ENCODE data around the gene BRINP2.

BRINP2 gene

GRCh38 chr1:177164380-177165068, 6.2 kb upstream of the BRINP2 start, which contains the start of gene ASTN1:
Gene ASTN1 (minus strand): TSS chr1:177164712. CDS start chr1:177164676, 36 bp downstream.
- ATAC-seq, result no peak

DNA sequence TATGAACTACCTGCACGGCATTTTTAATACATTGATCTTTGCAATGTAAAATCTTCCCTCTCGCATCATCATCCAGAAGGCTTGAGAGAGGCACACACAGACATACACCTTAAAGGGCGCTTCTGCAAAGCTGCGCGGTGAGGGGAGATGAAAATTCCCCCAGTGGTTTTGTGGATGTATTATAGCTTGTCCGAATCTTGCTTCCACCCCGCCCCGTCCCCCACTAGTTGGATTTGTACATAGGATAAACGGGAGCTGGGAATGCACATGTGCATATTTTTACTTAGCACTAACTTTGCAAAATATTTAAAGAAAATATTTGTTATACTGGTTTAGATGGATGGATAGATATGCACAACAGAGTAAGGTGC, 5.7 kb upstream of the BRINP2 start:
- no peak for ATAC-seq

DNA sequence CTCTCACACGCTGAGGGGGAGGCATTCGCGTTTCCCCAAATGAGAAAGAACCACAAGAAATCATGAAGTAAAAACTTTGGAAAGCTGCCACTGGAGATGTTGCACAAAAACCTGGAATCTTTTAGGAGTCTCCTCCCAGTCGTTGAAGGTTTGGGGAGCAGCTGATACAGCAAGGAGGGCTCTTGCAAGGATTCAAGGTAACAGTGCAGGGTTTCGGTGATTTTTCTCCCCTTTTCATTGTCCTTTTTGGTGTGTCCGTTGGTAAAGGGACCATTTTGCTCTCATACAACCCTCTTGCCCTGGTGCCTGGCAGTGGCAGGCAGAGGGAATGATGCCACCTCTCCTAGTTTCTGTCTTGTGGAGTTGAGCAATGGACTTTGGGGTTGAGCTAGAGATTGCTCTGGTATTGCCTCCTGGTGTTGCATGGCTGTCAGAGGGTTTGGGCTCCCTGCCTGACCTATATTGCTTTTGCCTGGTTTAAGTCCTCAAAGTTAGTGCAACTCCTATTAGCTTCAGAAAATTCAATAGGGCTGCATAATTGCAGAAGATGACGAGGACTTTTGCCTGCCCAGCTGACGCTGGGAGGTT, 872 bp downstream of the BRINP2 start:
- ATAC-seq, result no peak

GRCh38 chr1:177172272-177172671, 1.5 kb downstream of the BRINP2 start:
- ATAC-seq, result no peak

GRCh38 chr1:177172866-177173265, 2.1 kb downstream of the BRINP2 start:
- no peak for ATAC-seq

DNA sequence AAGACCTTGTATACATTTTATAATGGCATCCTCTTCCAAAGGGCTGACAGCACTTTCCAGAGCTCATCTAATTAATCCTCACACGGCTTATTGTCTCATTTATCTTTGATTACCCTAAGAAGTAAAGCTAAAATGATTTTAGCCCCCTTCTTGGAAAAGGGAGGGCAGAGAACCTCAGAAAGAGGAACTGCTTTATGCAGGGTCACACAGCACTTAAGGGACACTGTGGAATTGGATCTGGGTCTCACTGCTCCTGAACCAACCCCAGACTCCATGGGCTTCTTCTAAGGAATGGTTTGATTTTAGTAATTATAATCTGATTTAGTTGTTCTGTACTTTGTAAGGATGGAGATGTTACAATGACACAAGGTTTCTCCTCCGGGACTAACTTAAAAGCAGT, 3.2 kb downstream of the BRINP2 start:
- no peak for ATAC-seq

GRCh38 chr1:177174921-177175634, 4.3 kb downstream of the BRINP2 start:
- ATAC-seq, result no peak

- ATAC-seq, result no peak
These were observed 10.5 kb downstream of the BRINP2 start for GRCh38 chr1:177181280-177181630.

DNA sequence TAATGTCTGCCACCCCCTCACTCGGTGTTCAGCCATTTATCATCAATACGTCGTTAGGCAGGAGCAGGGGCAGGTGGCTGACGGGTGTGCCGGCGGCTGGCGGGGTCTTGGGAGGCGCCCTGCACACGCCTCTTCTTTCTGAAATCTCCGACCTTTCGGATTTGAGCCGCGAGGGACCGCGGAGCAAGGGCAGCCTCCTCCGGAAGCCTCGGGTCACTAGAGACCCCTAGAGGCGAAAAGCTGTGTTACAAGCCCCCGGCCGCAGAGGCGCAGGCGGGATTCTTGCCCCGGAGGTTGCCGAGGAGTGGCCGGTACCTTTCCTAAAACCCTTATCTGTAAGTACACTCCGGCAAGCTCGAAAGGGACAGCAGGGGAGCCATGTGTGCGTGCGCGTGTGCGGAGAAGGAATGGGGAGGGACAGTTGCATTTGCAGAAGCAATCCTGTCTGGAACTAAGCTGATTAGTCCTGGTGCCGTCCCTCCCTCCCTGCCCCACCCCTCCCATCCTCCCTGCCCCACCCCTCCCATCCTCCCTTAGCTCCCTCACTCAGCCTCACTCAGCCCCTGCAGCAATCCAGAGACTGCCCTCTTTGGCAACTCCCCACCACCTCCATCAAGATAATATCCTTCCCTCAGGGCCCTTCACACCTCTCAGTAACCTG, 11.0 kb downstream of the BRINP2 start:
- peak; percentile 20 to 56 for ATAC-seq

- no peak for ATAC-seq
These were observed 13.1 kb downstream of the BRINP2 start for GRCh38 chr1:177183836-177184235.

DNA sequence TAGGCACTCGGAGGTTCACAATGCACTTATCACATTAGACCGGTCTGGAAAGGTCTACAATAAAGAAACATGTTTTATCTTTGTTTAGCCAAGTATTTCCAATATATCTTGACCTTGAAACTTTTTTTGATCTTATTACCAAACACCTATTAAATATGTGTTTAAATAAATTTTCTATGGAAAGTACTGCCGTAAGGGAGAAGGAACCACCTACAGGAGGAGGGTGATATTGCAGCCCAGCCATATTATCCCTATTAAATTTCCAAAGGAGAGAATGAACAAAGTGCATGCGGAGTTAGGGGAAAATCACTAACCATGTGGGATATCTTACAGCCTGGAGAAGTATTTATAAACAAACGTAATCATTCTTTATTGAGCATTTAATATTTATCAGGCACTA, 14.5 kb downstream of the BRINP2 start:
- ATAC-seq, result no peak

DNA sequence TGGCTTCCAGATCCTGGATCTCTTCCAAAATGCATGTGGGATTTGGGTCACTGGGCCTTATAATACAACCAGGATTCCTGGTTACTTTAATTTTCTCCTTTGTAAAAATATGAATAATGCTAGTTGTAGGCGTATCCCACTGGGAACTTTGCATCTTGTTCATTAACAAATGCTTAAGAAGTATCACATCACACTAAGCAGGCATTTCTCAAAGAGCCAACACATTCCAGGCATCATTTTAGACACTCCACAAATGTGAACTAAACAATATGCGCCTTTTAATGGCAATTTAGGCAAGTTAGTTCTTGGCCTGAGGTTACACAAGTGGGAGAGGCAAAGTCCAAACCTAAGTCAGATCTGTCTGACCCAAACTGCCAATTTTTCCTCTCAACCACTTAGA, 15.9 kb downstream of the BRINP2 start:
- ATAC-seq, result no peak

DNA sequence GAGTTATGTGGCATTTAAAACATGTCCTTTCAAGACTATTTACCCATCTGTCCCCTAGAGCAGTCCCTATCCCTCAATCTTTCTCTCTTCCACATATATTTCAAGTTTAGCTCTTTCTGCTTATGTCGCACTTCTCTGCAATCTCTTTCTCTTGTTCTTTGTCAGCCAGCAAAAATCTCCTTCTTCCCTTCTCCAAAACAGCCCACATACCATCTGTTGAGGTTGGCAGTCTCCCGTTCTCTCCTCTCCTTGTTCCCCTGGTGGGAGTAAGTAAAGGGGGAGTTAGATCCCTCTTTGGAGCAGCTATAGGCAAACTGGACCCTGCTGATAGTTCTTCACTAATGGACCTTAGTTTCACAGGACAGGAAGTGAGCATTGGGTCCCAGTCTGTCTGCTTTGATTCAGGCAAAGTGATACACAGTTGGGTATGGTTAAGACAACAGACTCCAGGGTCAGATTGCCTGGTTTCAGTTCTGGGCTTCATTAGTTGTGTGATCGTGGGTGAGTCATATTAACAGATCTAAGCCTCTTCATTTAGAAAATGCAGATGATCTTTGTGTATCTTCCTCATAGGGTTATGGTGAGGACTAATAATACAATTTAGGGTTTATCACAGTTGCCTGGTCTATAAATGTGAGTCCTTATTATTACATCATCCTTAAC, 19.7 kb downstream of the BRINP2 start:
- no peak for ATAC-seq

DNA sequence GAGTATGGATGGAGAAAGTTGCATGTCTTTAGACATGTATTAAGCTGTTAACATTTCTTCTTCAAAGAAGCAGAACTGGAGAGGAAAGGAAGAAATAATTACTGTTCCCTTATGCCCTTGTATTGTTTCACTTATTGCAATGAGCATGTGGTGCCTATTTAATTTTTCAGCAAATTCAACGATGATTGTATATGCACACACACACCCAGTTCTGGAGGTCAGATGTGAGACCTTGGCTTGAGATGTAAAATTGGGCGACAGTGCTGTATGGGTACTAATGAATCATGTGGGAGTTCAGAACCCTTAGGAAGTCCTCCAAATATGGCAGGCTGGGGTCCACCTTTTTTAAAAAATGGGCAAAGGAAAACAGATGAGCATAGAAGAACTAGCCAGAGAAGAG, 27.5 kb downstream of the BRINP2 start:
- no peak for ATAC-seq

DNA sequence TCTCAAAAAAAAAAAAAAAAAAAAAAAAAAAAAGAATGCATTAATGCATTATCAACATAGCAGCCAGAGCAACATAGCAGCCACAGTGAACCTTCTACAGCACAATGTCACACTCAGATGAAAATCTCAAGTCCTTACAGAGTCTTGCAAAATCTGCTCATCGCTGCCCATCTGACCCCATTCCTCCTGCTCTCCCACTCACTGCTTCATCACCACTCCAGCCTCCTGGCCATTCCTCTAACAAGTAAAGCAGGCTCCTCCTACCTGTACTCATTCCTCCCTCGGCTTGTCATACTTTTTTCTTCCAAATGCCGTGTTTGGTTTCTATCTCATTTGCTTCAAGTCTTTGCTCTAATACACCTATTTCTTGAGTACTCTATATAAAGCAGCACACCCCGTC, 29.5 kb downstream of the BRINP2 start:
- ATAC-seq, result no peak

DNA sequence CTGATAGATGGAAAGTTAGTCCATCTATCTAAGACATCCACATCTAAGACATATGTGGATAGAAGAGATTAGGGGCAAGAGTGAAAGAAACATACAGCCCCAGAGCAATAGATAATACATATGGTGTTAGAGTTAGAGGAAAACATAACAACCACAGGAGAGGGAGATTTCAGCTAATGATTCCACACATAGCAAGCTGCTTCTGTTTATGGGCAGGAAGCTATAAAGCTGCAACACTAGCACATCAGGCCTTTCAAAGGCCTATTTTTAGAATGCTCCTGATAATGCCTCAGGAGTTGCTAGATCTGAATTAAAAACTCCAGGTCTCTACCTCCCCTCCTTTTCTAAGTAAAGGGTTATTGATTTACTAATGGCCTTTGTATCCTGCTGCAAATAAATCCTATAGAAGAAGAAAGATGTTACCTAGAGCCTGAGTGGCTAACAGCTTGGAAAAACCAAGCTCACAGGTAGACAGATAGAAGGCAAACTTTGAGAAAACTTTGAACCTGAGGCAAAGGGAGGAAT, 36.1 kb downstream of the BRINP2 start:
- no peak for ATAC-seq

- no peak for ATAC-seq
These were observed 38.2 kb downstream of the BRINP2 start for GRCh38 chr1:177208920-177209319.

- no peak for ATAC-seq
These were observed 38.6 kb downstream of the BRINP2 start for GRCh38 chr1:177209357-177209756.

- ATAC-seq, result no peak
These were observed 39.3 kb downstream of the BRINP2 start for GRCh38 chr1:177210071-177210470.

GRCh38 chr1:177211231-177211630, 40.5 kb downstream of the BRINP2 start:
- ATAC-seq, result no peak

DNA sequence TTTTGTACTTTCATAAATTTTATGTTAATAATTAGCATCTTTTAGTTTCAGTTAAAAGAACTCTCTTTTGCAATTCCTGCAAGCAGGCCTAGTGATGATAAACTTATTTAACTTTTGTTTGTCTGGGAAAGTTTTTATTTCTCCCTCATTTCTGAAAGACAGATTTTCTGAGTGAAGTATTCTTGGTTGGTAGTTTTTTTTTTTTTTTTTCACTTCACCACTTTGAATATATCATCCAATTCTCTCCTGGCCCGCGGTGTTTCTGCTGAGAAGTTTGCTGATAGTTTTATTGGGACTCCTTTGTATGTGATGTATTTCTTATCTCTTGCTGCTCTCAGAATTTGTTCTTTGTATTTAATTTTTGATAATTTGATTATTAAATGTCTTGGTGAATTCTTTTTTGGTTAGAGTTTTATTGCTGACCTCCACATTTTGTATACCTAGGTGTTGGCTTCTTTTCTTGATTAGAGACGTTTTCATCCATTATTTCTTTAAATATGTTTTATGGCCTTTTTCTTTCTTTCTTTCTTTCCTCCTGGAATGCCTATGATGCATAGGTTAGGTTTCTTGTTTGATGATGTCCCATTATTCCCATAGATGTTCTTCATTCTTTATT, 45.9 kb downstream of the BRINP2 start:
- ATAC-seq, result no peak

All from activated CD4-positive, CD25-positive, alpha-beta regulatory T cell treated with anti-CD3 and anti-CD28 coated beads, Interleukin-2, amount 50 U/mL, for 24 hours (primary cell).